Naive thymus-derived CD4-positive, alpha-beta T cell (primary cell): ENCODE results near the gene TNFSF9. TPM values are rescaled to one million over a fixed set of nuclear protein-coding genes. Genes with fewer than 3 reads are reported as not detected.

Experiments
- ATAC-seq: fragments of 150-1000 bp; cut with Tn5 transposase; 2 replicates; pipeline ENCODE4 v1.10.0; 2021; ENCODE audit warnings: mild to moderate bottlenecking, moderate library complexity
- CTCF ChIA-PET: fragments of 350-600 bp; sonication (Branson Sonifier 250); formaldehyde crosslinking; loops from one replicate; lab custom pipeline; 2021; ENCODE audit warnings: antibody characterized with exemption; lab: Charles Lee
- POLR2A ChIA-PET: fragments of 350-600 bp; sonication (Branson Sonifier 250); formaldehyde crosslinking; loops from one replicate; lab custom pipeline; 2021; ENCODE audit warnings: antibody characterized with exemption, inconsistent platforms; lab: Charles Lee
- DNase-seq, 9 donors: peaks; one replicate each; pipeline versions ENCODE4 v3.0.0 to v3.0.0-alpha.2; 2020 to 2022; ENCODE audit warnings: mixed read lengths in 1 of 9
- H3K27ac ChIP-seq: one replicate; pipeline ENCODE4 v1.7.0; 2013; ENCODE audit warnings: mild to moderate bottlenecking, low read depth, low read length, moderate library complexity
- H3K27me3 ChIP-seq, 2 donors: one replicate each; pipeline ENCODE4 v1.7.0; 2013; ENCODE audit warnings: low read length in 2 of 2, mild to moderate bottlenecking in 2 of 2, moderate library complexity in 2 of 2; ENCODE audit not compliant: control insufficient read depth in 2 of 2, insufficient read depth in 2 of 2
- H3K36me3 ChIP-seq, 3 experiments: 1 replicate in 2 of 3; 2 replicates in 1 of 3; pipeline ENCODE4 v1.7.0; 2013; ENCODE audit warnings: low read length in 3 of 3, mild to moderate bottlenecking in 3 of 3, moderate library complexity in 1 of 3; ENCODE audit not compliant: insufficient read depth in 3 of 3, control insufficient read depth in 2 of 3
- H3K4me1 ChIP-seq, 2 donors: one replicate each; pipeline ENCODE4 v1.7.0; 2013; ENCODE audit warnings: low read length in 2 of 2, mild to moderate bottlenecking in 2 of 2, moderate library complexity in 1 of 2; ENCODE audit not compliant: control insufficient read depth in 2 of 2, insufficient read depth in 2 of 2
- H3K4me3 ChIP-seq: 2 replicates; pipeline ENCODE4 v1.7.0; 2013; ENCODE audit warnings: mild to moderate bottlenecking, low read length
- H3K9me3 ChIP-seq, 3 experiments: 1 replicate in 2 of 3; 2 replicates in 1 of 3; pipeline ENCODE4 v1.7.0; 2013; ENCODE audit warnings: low read length in 3 of 3; ENCODE audit not compliant: control insufficient read depth in 2 of 3
- H3K27ac Mint-ChIP-seq, 9 donors: one replicate each; pipeline ENCODE4 v1.8.0; 2020 to 2022; ENCODE audit warnings: mixed read lengths in 9 of 9, mild to moderate bottlenecking in 8 of 9, moderate library complexity in 5 of 9, inconsistent platforms in 2 of 9
- H3K27me3 Mint-ChIP-seq, 5 donors: one replicate each; pipeline ENCODE4 v1.8.0; 2021 to 2022; ENCODE audit warnings: mixed read lengths in 5 of 5, mild to moderate bottlenecking in 1 of 5
- H3K36me3 Mint-ChIP-seq, 5 donors: one replicate each; pipeline ENCODE4 v1.8.0; 2020 to 2022; ENCODE audit warnings: mixed read lengths in 5 of 5, mild to moderate bottlenecking in 3 of 5, inconsistent platforms in 1 of 5
- H3K4me1 Mint-ChIP-seq, 7 donors: one replicate each; pipeline ENCODE4 v1.8.0; 2020 to 2022; ENCODE audit warnings: mixed read lengths in 7 of 7, mild to moderate bottlenecking in 3 of 7, inconsistent platforms in 1 of 7
- H3K4me3 Mint-ChIP-seq, 10 donors: one replicate each; pipeline ENCODE4 v1.8.0; 2020 to 2022; ENCODE audit warnings: mild to moderate bottlenecking in 10 of 10, mixed read lengths in 10 of 10, moderate library complexity in 6 of 10, inconsistent platforms in 2 of 10
- H3K9me3 Mint-ChIP-seq, 11 donors: one replicate each; pipeline ENCODE4 v1.8.0; 2020 to 2022; ENCODE audit warnings: mixed read lengths in 11 of 11, mild to moderate bottlenecking in 4 of 11, inconsistent platforms in 1 of 11, moderate library complexity in 1 of 11
- intact Hi-C, 2 donors: fragments of 100-400 bp; cut with micrococcal nuclease; formaldehyde crosslinking; loops; one replicate each; pipeline ENCODE4 v1.15.1; 2023
- polyA plus RNA-seq, 2 donors: library from polyadenylated mRNA; unstranded; fragments of 300-500 nt; fragmentation: Illumina TruSeq; gene quantifications; one replicate each; pipeline ENCODE4 v1.2.3, GENCODE V29; 2021
- total RNA-seq, 6 experiments: library from RNA in 5 of 6; stranded (reverse) in 5 of 6; gene quantifications; 1 replicate in 5 of 6; 2 replicates in 1 of 6; pipeline ENCODE4 v1.2.3 and lab custom pipeline; 2021 to 2026

The TNFSF9 gene
- total and polyA plus RNA-seq, 7 experiments from 2014 or later, result 0.38 to 3.9 (median 3.0) TPM; not detected in 3

GRCh38 chr19:6533746-6534418 is 3.1 kb downstream of the TNFSF9 start:
- H3K4me1 Mint-ChIP-seq, result peaks cover 47 to 58% (median 55%) of the 10 kb centered on the region in 7 donors
- H3K4me1 ChIP-seq, result peaks cover 34 to 53% of the 10 kb centered on the region in 2 donors

GRCh38 chr19:6534451-6535093 is 3.7 kb downstream of the TNFSF9 start:
- intact Hi-C loops, result loop anchor here (5.0 kb wide), 4 partner anchors 53 to 328 kb away; partner anchors contain the start of genes CD70 (in 1 of the 2), GPR108 (in 1 of the 2) and TRIP10 (in 1 of the 2)
- DNase-seq (no peak), ATAC-seq (no peak)
- no peaks in the 10 kb centered on the region for H3K9me3 ChIP-seq
- H3K4me1 ChIP-seq, result peaks cover 34 to 53% of the 10 kb centered on the region in 2 donors
- H3K27me3 ChIP-seq, result peaks cover 0 to 16% of the 10 kb centered on the region in 2 donors
- ChIA-PET POLR2A (no interaction called here), CTCF (no interaction called here)
- peaks cover 43 to 53% (median 50%) of the 10 kb centered on the region in 7 donors for H3K4me1 Mint-ChIP-seq
- no peaks in the 10 kb centered on the region for H3K36me3 ChIP-seq
- peak overlapping the region in 2 of 10 donors; percentile 53 to 59 for H3K4me3 Mint-ChIP-seq
- H3K27me3 Mint-ChIP-seq, result peaks cover 27 to 37% (median 28%) of the 10 kb centered on the region in 5 donors
- peaks cover 0 to 7% (median 0%) of the 10 kb centered on the region in 11 donors for H3K9me3 Mint-ChIP-seq
- H3K36me3 Mint-ChIP-seq, result peaks cover 0 to 10% (median 0%) of the 10 kb centered on the region in 5 donors
- H3K27ac Mint-ChIP-seq, result peak overlapping the region in 1 of 9 donors; percentile 18
- no peak overlapping the region for H3K27ac ChIP-seq
- no peak overlapping the region for H3K4me3 ChIP-seq

More at GRCh38 chr19:6533746-6534418, 3.1 kb downstream of the TNFSF9 start:
- Histone ChIP-seq H3K27me3 (peaks cover 0 to 16% of the 10 kb centered on the region in 2 donors), H3K9me3 (no peaks in the 10 kb centered on the region), H3K36me3 (no peaks in the 10 kb centered on the region), H3K4me3 (no peak overlapping the region), H3K27ac (no peak overlapping the region)
- H3K4me3 Mint-ChIP-seq, result peak overlapping the region in 2 of 10 donors; percentile 28 to 53
- H3K36me3 Mint-ChIP-seq, result peaks cover 0 to 10% (median 0%) of the 10 kb centered on the region in 5 donors
- peak overlapping the region in 1 of 9 donors; percentile 54 for H3K27ac Mint-ChIP-seq
- peaks cover 27 to 42% (median 28%) of the 10 kb centered on the region in 5 donors for H3K27me3 Mint-ChIP-seq
- H3K9me3 Mint-ChIP-seq, result peaks cover 0 to 7% (median 0%) of the 10 kb centered on the region in 11 donors
- ChIA-PET POLR2A (no interaction called here), CTCF (no interaction called here)
- intact Hi-C loops, result loop anchor here (5.0 kb wide), 4 partner anchors 53 to 328 kb away; partner anchors contain the start of genes CD70 (in 1 of the 2), GPR108 (in 1 of the 2) and TRIP10 (in 1 of the 2)
- DNase-seq, result no peak
- no peak for ATAC-seq

- peaks cover 23 to 28% (median 26%) of the 10 kb centered on the region in 5 donors for H3K27me3 Mint-ChIP-seq
- Histone ChIP-seq H3K27me3 (peaks cover 0 to 16% of the 10 kb centered on the region in 2 donors), H3K27ac (no peak overlapping the region), H3K36me3 (no peaks in the 10 kb centered on the region), H3K9me3 (no peaks in the 10 kb centered on the region), H3K4me1 (peaks cover 34 to 44% of the 10 kb centered on the region in 2 donors), H3K4me3 (no peak overlapping the region)
- peak overlapping the region in 5 of 9 donors; percentile 10 to 81 (median 57) for H3K27ac Mint-ChIP-seq
- peaks cover 32 to 42% (median 40%) of the 10 kb centered on the region in 7 donors for H3K4me1 Mint-ChIP-seq
- ChIA-PET POLR2A (interaction anchor here (0.8 kb wide), 1 partner anchor 37 kb away, joined by 4 read pairs; no protein-coding TSS in a partner anchor), CTCF (interaction anchor here (0.6 kb wide), 1 partner anchor 786 kb away, joined by 3 read pairs; no protein-coding TSS in a partner anchor)
- H3K4me3 Mint-ChIP-seq, result peak overlapping the region in 2 of 10 donors; percentile 30 to 60
- no peak for DNase-seq
- intact Hi-C loops, result no loop called here
- ATAC-seq, result no peak
- peaks cover 0 to 7% (median 0%) of the 10 kb centered on the region in 11 donors for H3K9me3 Mint-ChIP-seq
- peaks cover 0 to 10% (median 0%) of the 10 kb centered on the region in 5 donors for H3K36me3 Mint-ChIP-seq
Measured at GRCh38 chr19:6535558-6536137, 4.8 kb downstream of the TNFSF9 start.

GRCh38 chr19:6539514-6539913 is 8.7 kb downstream of the TNFSF9 start:
- H3K27me3 ChIP-seq, result no peaks in the 10 kb centered on the region
- peaks cover 0 to 4% (median 2%) of the 10 kb centered on the region in 5 donors for H3K27me3 Mint-ChIP-seq
- H3K4me3 ChIP-seq, result no peak overlapping the region
- peaks cover 0 to 4% (median 0%) of the 10 kb centered on the region in 11 donors for H3K9me3 Mint-ChIP-seq
- H3K27ac Mint-ChIP-seq, result no peak overlapping the region
- ATAC-seq (no peak), DNase-seq (no peak)
- H3K27ac ChIP-seq, result no peak overlapping the region
- peaks cover 14 to 34% of the 10 kb centered on the region in 2 donors for H3K4me1 ChIP-seq
- H3K4me1 Mint-ChIP-seq, result peaks cover 14 to 22% (median 21%) of the 10 kb centered on the region in 7 donors
- ChIA-PET POLR2A (no interaction called here), CTCF (no interaction called here)
- no peak overlapping the region for H3K4me3 Mint-ChIP-seq
- no peaks in the 10 kb centered on the region for H3K36me3 ChIP-seq
- no peaks in the 10 kb centered on the region for H3K9me3 ChIP-seq
- H3K36me3 Mint-ChIP-seq, result peaks cover 0 to 7% (median 0%) of the 10 kb centered on the region in 5 donors
- intact Hi-C loops, result no loop called here

GRCh38 chr19:6540918-6541689 is 10.3 kb downstream of the TNFSF9 start:
- Histone ChIP-seq H3K9me3 (no peaks in the 10 kb centered on the region), H3K27me3 (no peaks in the 10 kb centered on the region), H3K36me3 (no peaks in the 10 kb centered on the region), H3K27ac (no peak overlapping the region), H3K4me1 (peaks cover 9 to 25% of the 10 kb centered on the region in 2 donors), H3K4me3 (no peak overlapping the region)
- H3K36me3 Mint-ChIP-seq, result peaks cover 0 to 4% (median 0%) of the 10 kb centered on the region in 5 donors
- no peak overlapping the region for H3K27ac Mint-ChIP-seq
- H3K4me1 Mint-ChIP-seq, result peaks cover 11 to 15% (median 13%) of the 10 kb centered on the region in 7 donors
- CTCF ChIA-PET, result no interaction called here
- no peak for DNase-seq
- POLR2A ChIA-PET, result no interaction called here
- peaks cover 0 to 2% (median 0%) of the 10 kb centered on the region in 11 donors for H3K9me3 Mint-ChIP-seq
- intact Hi-C loops, result no loop called here
- ATAC-seq, result no peak
- H3K4me3 Mint-ChIP-seq, result no peak overlapping the region
- peaks cover 0 to 3% (median 0%) of the 10 kb centered on the region in 5 donors for H3K27me3 Mint-ChIP-seq
